A549 (cell line): Measurements from ENCODE around the gene NOL7.
A peak's percentile ranks its signal among the peaks of the same experiment; 100 is the strongest.

Source experiments
- CHD2 ChIP-seq: fragments of 150-350 bp; IDR thresholded peaks from 2 replicates; pipeline ENCODE4 v1.6.1; 2014; ENCODE audit warnings: low read length; ENCODE audit not compliant: partially characterized antibody
- GATA3 ChIP-seq: IDR thresholded peaks from 2 replicates; pipeline ENCODE4 v1.6.1; 2012; ENCODE audit warnings: borderline replicate concordance
- HDAC2 ChIP-seq: fragments of 200-600 bp; sonication (generic); IDR thresholded peaks from 2 replicates; pipeline ENCODE4 v1.6.1; 2016
- HOXA7 ChIP-seq: fragments of 250-450 bp; sonication (Bioruptor Pico); IDR thresholded peaks from 2 replicates; pipeline ENCODE4 v1.5.0; 2020; ENCODE audit warnings: mild to moderate bottlenecking, moderate library complexity
- JUN ChIP-seq, 2 experiments: fragments of >200 bp; sonication (Bioruptor Twin); formaldehyde crosslinking; IDR thresholded peaks; 2 replicates in 1 of 2; 3 replicates in 1 of 2; pipeline ENCODE4 v1.6.1; 2016 to 2017
- POLR2A ChIP-seq: IDR thresholded peaks from 2 replicates; pipeline ENCODE4 v1.6.1; 2012; ENCODE audit warnings: mild to moderate bottlenecking, low read length
- RAD21 ChIP-seq, 2 experiments: fragments of >200 bp in 1 of 2; sonication (Bioruptor Twin) in 1 of 2; formaldehyde crosslinking in 1 of 2; IDR thresholded peaks in 1 of 2; conservative IDR thresholded peaks in 1 of 2; 2 replicates in 1 of 2; 3 replicates in 1 of 2; pipeline ENCODE4 v1.6.1; 2012 to 2018; ENCODE audit warnings: inconsistent platforms in 1 of 2
- RNF2 ChIP-seq: fragments of 200-600 bp; sonication (generic); IDR thresholded peaks from 2 replicates; pipeline ENCODE4 v1.6.1; 2016; ENCODE audit warnings: low read depth, mild to moderate bottlenecking, antibody characterized with exemption, moderate library complexity, borderline replicate concordance
- SMC3 ChIP-seq: fragments of >200 bp; sonication (Bioruptor Twin); formaldehyde crosslinking; IDR thresholded peaks from 3 replicates; pipeline ENCODE4 v1.6.1; 2018; ENCODE audit warnings: inconsistent platforms
- TP53 ChIP-seq: fragments of 250-450 bp; sonication (Bioruptor Pico); IDR thresholded peaks from 2 replicates; pipeline ENCODE4 v1.5.0; 2021; ENCODE audit warnings: mild to moderate bottlenecking, moderate library complexity
- TF ChIP-seq, protein P1 (sequence below): fragments of >200 bp; sonication (Bioruptor Twin); formaldehyde crosslinking; IDR thresholded peaks from 3 replicates; pipeline ENCODE4 v1.5.1; 2016

DNA sequence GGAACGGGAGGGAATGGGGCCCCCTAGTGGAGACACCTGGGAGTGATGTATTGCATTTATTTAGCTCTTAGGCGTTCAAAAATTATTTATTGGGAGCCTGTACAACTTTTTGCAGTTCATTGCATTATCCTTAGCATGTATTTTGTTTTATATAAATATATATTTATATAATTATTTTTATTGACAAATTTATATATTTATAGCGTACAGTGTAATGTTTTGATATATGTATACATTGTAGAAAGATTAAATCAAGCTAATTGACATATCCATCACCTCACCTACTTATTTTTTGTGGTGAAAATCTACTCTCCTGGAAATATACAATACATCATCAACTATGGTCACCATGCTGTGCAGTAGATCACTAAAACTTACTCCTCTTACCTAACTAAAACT is 39.8 kb upstream of the NOL7 start:
- TF ChIP-seq, protein P1, sequence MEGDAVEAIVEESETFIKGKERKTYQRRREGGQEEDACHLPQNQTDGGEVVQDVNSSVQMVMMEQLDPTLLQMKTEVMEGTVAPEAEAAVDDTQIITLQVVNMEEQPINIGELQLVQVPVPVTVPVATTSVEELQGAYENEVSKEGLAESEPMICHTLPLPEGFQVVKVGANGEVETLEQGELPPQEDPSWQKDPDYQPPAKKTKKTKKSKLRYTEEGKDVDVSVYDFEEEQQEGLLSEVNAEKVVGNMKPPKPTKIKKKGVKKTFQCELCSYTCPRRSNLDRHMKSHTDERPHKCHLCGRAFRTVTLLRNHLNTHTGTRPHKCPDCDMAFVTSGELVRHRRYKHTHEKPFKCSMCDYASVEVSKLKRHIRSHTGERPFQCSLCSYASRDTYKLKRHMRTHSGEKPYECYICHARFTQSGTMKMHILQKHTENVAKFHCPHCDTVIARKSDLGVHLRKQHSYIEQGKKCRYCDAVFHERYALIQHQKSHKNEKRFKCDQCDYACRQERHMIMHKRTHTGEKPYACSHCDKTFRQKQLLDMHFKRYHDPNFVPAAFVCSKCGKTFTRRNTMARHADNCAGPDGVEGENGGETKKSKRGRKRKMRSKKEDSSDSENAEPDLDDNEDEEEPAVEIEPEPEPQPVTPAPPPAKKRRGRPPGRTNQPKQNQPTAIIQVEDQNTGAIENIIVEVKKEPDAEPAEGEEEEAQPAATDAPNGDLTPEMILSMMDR, result peak; percentile 77
- TF ChIP-seq JUN (IDR thresholded peaks at IDR 0.05), result no peak
- no peak for TF ChIP-seq CHD2
- TF ChIP-seq RAD21 (conservative IDR thresholded peaks at IDR 0.05 in 1 of 2, IDR thresholded peaks at IDR 0.05 in 1 of 2), result peak in 1 of 2 experiments; percentile 53; a peak in 4 of 5 replicates
- no peak for TF ChIP-seq HDAC2
- no peak for TF ChIP-seq RNF2
- TF ChIP-seq TP53 (CRISPR knock-in tag), result no peak
- no peak for TF ChIP-seq GATA3
- no peak for TF ChIP-seq HOXA7
- peak; percentile 32; the same call in 1 of the 3 replicates for TF ChIP-seq SMC3
- TF ChIP-seq POLR2A, result no peak
